ENCODE measurements around the gene PLK2.

PLK2 gene

DNA sequence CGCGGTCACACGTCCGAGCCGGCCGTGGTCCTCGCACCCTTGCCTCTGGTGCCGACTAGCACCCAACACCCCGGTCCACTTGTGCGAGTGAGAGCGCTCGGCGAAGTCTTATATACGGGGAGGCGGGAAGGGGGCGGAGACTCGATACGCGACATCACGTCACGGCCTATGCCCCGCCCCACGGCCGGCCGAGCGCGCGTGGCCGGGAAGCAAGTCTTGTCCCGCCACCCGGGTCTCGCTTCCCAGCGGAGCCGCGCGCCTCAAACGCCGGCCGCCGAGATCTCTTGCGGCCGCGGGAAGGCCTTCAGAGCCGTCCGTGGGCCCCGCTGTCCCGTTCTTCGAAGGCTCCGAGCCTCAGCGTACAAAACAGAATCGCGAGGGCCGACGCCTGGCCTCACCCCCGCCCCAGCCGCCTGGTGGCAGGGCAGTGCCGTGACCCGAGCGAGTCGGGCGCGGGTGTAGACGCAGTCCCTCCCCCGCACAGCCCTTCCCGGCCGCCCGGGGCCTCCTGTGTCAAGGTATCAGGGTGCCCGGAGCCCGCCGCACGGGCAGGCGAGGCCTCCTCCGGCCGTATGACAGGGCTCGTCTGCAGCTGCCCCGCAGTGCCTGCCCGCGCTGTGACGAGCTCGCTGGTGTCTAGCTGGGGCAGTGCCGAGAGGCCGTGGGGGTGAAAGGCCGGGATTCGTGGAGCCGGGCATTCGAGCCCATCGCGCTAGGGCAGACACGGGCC, at the start of gene PLK2:
Gene PLK2 (minus strand): TSS at position 85 of the 730 bp plus-strand sequence. CDS start 127 bp downstream, outside the sequence.
- DNase-seq (ENCODE audit: low spot score), result peak; percentile 90

- DNase-seq (ENCODE audit: low spot score), result no peak
Measured at GRCh38 chr5:58507715-58508114, 47.8 kb upstream of the PLK2 start.

GRCh38 chr5:58505971-58506640, 46.2 kb upstream of the PLK2 start:
- no peak for DNase-seq (ENCODE audit: low spot score)

GRCh38 chr5:58505502-58505901, 45.6 kb upstream of the PLK2 start:
- DNase-seq (ENCODE audit: low spot score), result no peak

DNA sequence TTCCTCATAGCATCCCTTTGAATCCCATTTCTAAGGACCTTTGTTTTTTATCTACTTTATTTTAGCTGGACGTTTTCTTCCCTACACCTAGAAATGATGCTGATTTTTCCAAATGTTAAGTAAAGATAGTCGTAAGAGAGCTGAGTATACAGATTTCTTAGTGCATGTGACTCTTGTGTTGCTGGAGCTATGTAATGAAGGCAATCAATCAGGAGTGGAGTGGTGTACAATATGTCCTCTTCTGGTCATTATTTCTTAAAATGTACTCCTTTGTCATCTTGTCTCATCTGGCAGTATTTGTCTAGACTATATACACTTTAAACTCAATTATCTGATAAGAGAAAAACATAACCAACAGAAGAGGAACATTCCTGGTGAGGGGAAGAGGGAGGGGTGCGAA, 44.9 kb upstream of the PLK2 start:
- DNase-seq (ENCODE audit: low spot score), result no peak

DNA sequence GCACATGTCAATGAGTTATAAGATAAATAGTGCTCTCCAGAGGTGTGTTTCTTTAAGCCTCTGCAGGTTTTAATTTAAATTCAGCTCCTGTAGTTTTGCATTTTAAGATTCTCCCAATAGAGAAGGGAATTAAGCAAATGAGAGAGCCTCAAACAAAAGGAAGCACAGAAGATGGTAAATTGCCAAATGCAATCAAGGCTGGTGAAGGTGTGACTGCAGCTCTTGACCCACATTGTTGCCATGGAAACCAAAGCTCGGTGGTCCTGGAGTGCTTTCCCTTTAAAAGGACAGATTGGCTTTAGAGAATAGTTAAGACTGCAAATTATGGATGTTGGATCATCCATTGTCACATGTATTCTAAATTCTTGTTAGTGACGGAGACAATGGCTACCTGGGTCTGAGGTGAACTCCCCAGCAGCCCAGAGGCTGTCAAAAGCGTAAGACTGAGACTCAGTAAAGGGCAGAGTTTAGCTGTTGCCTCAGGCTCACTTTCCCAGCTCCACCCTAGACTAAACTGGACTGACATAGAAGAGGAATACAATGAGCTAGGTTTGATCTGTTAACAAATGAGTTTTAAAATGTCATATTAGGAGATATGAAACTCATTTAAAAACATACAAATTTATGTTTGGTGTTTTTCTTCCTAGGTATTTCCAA, 43.6 kb upstream of the PLK2 start:
- DNase-seq (ENCODE audit: low spot score), result no peak

DNA sequence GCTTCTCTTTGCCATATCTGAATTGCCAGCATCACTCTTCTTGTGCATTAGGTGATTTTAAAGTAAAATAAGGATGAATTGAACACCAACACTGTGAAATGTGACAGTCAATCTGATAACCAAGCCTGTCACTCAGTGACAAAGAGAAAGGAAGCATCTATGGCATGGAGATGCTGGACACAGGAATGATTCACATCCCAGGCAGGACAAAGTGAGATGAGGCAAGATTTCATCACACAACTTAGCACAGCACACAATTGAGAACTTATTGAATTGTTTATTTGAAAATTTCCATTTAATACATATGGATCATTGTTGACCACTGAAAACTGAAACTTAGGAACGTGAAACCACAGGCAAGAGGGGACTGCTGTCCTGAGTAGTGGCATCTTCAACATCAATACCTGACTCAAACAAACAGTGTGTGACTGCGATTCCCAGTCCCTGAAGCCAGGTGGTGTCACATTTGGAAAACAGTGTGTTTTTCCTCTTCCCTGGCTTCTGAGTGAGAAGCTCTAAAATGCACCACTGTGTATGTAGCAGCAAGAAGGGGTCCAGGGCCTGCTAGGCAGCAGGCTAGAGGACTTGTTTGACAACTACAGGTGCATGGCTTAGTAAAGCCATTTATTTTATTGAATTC, 42.0 kb upstream of the PLK2 start:
- DNase-seq (ENCODE audit: low spot score), result no peak

- DNase-seq (ENCODE audit: low spot score), result no peak
Measured at GRCh38 chr5:58499941-58500340, 40.1 kb upstream of the PLK2 start.

DNA sequence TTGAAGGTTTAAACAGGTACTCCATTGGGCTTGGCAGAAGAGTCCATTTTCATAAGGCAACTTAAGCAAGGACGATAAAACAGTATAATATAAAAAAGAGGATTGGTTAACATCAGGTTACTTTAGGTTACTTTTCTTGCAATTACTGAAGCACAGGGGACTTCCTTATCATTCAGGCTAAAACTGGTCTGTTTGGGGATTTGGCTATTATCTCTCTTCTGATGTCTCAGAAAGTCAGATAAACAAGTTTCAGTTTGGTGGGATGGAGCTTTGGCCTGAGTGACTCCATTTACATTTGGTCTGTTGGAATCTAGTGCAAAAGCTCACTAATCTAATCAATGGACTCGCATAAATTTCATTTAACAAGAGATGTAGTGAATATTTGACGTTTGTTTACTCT, 39.3 kb upstream of the PLK2 start:
- DNase-seq (ENCODE audit: low spot score), result no peak

GRCh38 chr5:58498340-58498942, 38.6 kb upstream of the PLK2 start:
- no peak for DNase-seq (ENCODE audit: low spot score)

DNA sequence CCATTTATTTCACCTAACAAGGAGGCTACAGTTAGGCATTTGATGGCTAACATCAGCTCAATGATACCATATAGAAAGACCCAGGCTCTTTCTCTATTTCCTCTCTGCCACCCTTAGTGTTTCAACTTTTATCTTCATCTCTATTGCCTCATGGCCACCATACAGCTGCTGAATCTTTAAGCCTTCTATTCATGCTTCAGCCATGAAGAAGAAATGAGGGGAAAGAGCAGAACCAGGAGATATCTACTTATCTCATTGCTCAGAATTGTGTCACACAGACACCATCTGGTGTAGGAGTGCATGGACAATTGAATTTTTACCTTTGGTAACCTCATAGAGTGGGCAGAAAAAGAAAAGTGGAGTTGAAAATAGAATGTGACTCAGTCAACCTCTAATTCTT, 38.0 kb upstream of the PLK2 start:
- DNase-seq (ENCODE audit: low spot score), result no peak

GRCh38 chr5:58497386-58497785, 37.5 kb upstream of the PLK2 start:
- DNase-seq (ENCODE audit: low spot score), result no peak

- DNase-seq (ENCODE audit: low spot score), result no peak
Measured at GRCh38 chr5:58496488-58496887, 36.6 kb upstream of the PLK2 start.

GRCh38 chr5:58493141-58493540, 33.3 kb upstream of the PLK2 start:
- no peak for DNase-seq (ENCODE audit: low spot score)

DNA sequence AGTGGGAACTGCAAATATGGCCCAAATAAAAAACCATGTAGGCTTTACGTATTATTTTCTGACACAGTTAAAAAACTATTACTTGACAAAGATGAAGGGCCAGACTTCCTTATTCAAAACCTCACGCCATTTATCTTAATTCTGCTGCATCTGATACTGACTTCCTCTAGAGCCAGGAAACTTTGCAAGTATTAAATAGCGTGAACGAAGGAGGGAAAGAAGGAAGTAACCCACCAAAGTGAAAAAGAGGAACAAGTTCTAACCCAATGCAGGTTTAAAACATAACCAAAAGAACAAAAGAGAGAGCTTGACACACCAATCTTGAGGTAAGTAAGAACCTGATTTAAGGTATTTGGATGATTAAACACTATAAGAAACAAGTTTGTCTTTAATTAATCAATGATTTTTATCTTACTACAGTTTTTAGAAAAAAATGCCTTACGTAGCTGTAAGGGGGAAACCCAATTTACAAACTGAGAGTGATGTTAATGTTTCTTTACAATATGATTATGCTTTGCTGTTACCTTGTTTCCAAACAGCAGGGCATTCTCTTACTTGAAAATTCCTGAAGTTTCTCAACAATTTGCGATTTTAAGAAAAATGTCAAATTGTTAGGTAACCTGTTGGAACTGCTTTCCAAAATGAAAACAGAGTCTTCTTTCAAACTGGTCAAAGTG, 31.5 kb upstream of the PLK2 start, which contains the start of gene GAPT:
Gene GAPT (plus strand): TSS at position 220 of the 677 bp plus-strand sequence. CDS start 3,102 bp downstream, outside the sequence.
- no peak for DNase-seq (ENCODE audit: low spot score)

DNA sequence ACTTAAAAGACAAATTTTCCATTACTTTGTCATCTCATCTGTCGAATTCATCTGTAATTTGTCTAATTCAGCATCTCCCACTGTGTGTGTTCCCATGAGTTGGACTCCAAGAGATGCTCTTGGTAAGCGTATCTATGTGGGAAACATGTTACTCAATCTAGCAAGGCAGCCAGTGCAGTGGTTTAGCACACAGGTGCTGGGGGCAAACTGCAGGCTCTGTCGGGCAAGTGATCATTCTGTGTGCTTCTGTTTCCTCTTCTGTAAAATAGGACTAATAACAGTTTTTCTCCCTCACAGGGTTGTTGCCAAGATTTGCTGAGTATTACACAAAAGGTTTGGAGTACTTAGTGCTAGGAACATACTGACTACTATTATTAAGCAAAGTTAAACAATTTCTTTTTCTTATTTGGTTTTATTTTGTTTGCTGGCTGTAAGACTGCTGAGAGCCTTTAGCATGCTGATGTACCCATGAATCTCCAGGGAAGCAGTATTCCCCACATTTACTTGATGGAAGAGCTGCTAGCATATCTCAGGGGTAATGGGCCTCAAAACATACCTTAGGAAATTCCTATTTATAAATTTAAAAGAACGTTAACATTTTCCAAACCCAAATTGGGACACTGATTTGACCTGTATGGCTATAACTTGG, 30.6 kb upstream of the PLK2 start:
- no peak for DNase-seq (ENCODE audit: low spot score)

GRCh38 chr5:58486290-58486689, 26.4 kb upstream of the PLK2 start:
- DNase-seq (ENCODE audit: low spot score), result no peak

GRCh38 chr5:58484505-58484904, 24.6 kb upstream of the PLK2 start:
- DNase-seq (ENCODE audit: low spot score), result no peak

DNA sequence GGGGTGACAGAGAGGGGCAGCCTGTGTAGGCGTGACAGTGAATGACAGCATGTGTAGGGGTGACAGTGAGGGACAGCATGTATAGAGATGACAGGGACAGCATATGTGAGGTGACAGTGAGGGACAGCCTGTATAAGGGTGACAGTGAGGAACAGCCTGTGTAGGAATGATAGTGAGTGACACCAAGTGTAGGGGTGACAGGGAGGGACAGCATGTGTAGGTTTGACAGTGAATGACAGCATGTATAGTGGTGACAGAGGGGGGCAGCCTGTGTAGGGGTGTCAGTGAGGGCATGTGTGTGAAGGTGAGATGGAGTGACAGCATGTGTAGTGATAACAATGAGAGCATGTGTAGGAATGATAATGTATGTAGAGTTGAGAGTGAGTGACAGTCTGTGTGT, 22.6 kb upstream of the PLK2 start:
- no peak for DNase-seq (ENCODE audit: low spot score)

- DNase-seq (ENCODE audit: low spot score), result no peak
Measured at GRCh38 chr5:58481828-58482227, 21.9 kb upstream of the PLK2 start.

DNA sequence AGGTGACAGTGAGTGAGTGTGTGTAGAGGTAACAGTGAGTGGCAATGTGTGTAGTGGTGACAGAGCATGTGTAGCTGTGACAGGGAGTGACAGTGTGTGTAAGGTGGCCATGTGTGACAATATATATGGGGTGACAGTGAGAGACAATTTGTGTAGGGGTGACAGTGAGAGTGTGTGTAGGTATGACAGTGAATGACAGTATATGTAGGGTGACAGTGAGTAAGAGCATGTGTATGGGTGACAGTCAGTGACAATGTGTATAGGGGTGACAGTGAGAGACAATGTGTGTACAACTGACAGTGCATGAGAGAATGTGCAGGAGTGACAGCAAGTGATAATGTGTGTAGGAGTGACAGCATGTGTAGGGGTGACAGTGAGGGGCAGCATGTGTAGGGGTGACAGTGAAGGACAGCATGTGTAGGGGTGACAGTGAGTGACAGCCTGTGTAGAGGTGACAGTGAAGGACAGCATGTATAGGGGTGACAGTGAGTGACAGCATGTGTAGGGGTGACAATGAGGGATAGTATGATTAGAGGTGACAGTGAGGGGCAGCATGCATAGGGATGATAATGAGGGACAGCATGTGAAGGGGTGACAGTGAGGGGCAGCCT, 21.3 kb upstream of the PLK2 start:
- DNase-seq (ENCODE audit: low spot score), result no peak

All from CD4-positive, alpha-beta T cell treated with Interleukin-15 for 4 hours (primary cell).